Memory B cell (primary cell): ENCODE measurements around the gene GALNT12.

Experiments
- ATAC-seq: fragments of 150-1000 bp; cut with Tn5 transposase; 2 replicates; pipeline ENCODE4 v1.10.0; 2021; ENCODE audit warnings: low read depth, mild to moderate bottlenecking, moderate library complexity
- DNase-seq, 2 donors: peaks; one replicate each; pipeline ENCODE4 v3.0.0; 2022; ENCODE audit warnings: low spot score in 2 of 2
- H3K27ac Mint-ChIP-seq: one replicate; pipeline ENCODE4 v1.8.0; 2022; ENCODE audit warnings: mild to moderate bottlenecking, moderate library complexity, mixed read lengths
- H3K27me3 Mint-ChIP-seq: one replicate; pipeline ENCODE4 v1.8.0; 2022; ENCODE audit warnings: mixed read lengths
- H3K36me3 Mint-ChIP-seq: one replicate; pipeline ENCODE4 v1.8.0; 2022; ENCODE audit warnings: mild to moderate bottlenecking, mixed read lengths
- H3K4me1 Mint-ChIP-seq: one replicate; pipeline ENCODE4 v1.8.0; 2022; ENCODE audit warnings: mixed read lengths
- H3K4me3 Mint-ChIP-seq: one replicate; pipeline ENCODE4 v1.8.0; 2022; ENCODE audit warnings: mild to moderate bottlenecking, moderate library complexity, mixed read lengths
- H3K9me3 Mint-ChIP-seq: one replicate; pipeline ENCODE4 v1.8.0; 2022; ENCODE audit warnings: mixed read lengths

GALNT12 gene, protein sequence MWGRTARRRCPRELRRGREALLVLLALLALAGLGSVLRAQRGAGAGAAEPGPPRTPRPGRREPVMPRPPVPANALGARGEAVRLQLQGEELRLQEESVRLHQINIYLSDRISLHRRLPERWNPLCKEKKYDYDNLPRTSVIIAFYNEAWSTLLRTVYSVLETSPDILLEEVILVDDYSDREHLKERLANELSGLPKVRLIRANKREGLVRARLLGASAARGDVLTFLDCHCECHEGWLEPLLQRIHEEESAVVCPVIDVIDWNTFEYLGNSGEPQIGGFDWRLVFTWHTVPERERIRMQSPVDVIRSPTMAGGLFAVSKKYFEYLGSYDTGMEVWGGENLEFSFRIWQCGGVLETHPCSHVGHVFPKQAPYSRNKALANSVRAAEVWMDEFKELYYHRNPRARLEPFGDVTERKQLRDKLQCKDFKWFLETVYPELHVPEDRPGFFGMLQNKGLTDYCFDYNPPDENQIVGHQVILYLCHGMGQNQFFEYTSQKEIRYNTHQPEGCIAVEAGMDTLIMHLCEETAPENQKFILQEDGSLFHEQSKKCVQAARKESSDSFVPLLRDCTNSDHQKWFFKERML

DNA sequence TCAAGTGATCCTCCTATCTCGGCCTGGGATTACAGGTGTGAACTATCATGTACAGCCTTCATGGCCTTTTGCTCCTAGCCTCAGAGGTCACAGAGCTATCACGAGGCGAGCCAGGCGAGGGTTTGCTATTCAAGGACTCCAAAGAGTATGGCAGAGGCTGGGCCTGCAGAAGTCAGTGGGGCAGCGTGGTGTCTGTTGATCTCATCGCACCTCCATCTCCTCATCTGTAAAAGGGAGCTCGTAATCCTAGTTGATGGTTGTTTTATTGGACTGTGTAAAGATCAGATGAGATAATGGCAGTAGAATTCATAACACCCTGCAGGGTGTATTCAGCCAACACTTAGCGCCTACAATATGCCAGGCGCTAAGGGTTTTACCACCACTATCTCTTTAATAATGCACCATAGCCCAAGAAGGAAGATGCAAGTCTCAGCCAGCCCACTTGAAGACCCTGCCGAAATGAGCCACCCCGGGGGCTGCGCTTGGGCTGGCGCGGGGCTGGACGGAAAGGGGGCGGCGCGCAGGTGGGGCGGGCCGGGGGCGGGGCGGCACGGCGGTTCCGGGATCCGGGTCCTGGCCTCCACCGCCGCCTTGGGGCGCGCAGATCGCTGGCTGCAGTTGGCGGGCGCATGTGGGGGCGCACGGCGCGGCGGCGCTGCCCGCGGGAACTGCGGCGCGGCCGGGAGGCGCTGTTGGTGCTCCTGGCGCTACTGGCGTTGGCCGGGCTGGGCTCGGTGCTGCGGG, at the start of gene GALNT12:
GALNT12 (plus strand) TSS at position 601 of the 744 bp plus-strand sequence; CDS start at position 630, 29 bp downstream.
- DNase-seq: peak in 1 of 2 donors; percentile 35
- no peak within 1 kb of the TSS for H3K27ac Mint-ChIP-seq

DNA sequence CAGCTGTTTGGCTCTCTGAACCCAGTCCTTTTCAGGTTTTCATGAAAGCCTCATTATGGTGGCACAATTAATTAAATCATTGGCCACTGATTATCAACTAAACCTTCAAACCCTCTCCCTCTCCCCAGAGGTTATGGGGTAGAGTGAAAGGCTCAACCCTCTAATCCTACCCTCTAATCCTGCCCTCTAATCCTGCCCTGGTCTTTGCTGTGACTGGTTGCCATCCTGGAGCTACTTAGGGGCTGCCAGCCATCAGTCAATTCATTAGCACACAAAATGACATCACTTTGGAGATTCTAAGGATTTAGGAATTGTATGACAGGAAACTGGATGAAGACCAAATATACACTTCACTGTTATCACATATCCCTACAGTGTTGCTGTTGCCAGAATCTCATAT, 47.2 kb upstream of the GALNT12 start:
- Mint-ChIP-seq H3K9me3 (peaks cover 10% of the 10 kb centered on the region), H3K4me3 (no peak overlapping the region), H3K27me3 (no peaks in the 10 kb centered on the region), H3K27ac (no peak overlapping the region), H3K4me1 (no peaks in the 10 kb centered on the region), H3K36me3 (peaks cover 39% of the 10 kb centered on the region)
- no peak for ATAC-seq
- DNase-seq: no peak

More for the DNA sequence above, at the start of gene GALNT12:
- ATAC-seq: peak; percentile 84
- peaks cover 5% of the 10 kb centered on the region for H3K27me3 Mint-ChIP-seq
- H3K4me3 Mint-ChIP-seq: peak within 1 kb of the TSS; percentile 94
- H3K4me1 Mint-ChIP-seq: peaks cover 12% of the 10 kb centered on the region
- no peaks in the 10 kb centered on the region for H3K36me3 Mint-ChIP-seq
- H3K9me3 Mint-ChIP-seq: no peaks in the 10 kb centered on the region

DNA sequence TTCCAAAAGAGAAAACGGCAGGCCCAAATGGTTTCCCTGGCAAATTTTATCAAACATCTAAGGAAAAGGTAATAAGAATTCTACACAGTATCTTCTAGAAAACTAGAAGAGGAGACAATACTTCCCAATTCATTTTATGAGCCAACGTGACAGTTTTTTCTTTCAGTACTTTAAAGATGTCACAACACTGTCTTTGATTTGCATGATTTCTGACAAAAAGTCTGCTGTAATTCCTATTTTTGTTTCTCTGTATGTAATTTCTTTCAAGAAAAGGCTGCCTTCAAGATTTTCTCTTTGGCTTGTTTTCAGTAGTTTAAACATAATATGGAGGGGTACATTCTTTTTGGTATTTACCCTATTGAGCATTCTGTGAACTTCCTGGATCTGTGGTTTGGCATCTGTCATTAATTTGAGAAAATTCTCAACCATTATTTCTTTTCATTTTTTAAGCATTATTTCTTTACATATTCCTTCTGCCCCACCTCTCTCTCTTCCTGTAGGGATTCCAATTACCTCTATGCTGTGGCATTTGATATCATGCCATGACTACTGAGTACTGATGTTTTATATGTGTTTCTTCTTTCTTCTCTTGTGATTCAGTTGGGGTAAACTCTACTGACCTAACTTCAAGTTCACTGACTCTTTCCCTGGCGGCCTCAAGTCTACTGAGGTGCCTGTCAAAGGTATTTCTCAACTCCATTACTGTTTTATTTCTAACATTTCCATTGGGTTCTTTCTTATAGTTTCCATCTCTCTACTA, 43.3 kb upstream of the GALNT12 start:
- Mint-ChIP-seq H3K27me3 (no peaks in the 10 kb centered on the region), H3K27ac (no peak overlapping the region), H3K9me3 (peaks cover 6% of the 10 kb centered on the region), H3K4me3 (no peak overlapping the region), H3K4me1 (no peaks in the 10 kb centered on the region), H3K36me3 (peaks cover 33% of the 10 kb centered on the region)
- ATAC-seq: no peak
- no peak for DNase-seq

DNA sequence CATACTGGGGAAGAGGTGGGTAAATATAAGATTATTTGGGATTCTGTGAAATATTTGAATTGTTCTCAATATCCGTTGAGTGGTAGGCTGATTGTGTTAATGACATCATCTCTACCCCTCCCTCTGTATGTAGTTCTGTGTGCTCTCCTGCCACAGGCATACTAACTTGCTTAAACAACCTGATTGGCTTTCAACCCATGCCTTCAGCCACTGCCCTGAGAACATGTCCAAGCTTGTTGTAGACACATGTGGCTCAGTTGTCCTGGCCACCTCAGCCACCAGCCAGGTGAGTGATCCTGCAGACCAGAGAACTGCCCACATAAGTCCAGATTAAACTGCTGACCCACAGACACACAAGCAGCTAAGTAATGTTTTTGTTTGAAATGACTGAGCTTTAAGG, 42.2 kb upstream of the GALNT12 start:
- Mint-ChIP-seq H3K9me3 (peaks cover 4% of the 10 kb centered on the region), H3K4me3 (no peak overlapping the region), H3K27ac (no peak overlapping the region), H3K27me3 (no peaks in the 10 kb centered on the region), H3K4me1 (no peaks in the 10 kb centered on the region), H3K36me3 (peaks cover 34% of the 10 kb centered on the region)
- DNase-seq (no peak), ATAC-seq (no peak)

DNA sequence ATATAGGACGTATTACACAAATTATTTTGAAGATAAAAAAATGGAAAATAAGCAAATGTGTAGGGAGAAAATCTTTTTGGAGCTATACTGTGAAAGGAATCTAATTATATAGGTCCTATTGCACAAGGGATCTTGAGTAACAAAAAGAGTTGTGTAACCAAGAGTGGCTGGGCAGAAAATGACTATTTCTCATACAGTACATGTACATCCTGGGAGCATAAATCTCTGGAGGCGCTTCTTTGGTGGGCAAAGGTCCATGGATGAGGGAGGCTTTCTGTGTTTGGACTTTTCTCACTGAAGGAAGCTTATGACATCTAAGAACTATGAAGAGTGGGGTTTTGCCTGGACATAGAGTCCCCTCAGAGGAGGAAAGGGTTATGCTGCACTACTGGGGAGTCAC, 40.9 kb upstream of the GALNT12 start:
- no peak for ATAC-seq
- no peak for DNase-seq
- H3K27me3 Mint-ChIP-seq: no peaks in the 10 kb centered on the region
- no peak overlapping the region for H3K4me3 Mint-ChIP-seq
- H3K4me1 Mint-ChIP-seq: no peaks in the 10 kb centered on the region
- H3K27ac Mint-ChIP-seq: no peak overlapping the region
- H3K9me3 Mint-ChIP-seq: peaks cover 4% of the 10 kb centered on the region
- peaks cover 40% of the 10 kb centered on the region for H3K36me3 Mint-ChIP-seq

DNA sequence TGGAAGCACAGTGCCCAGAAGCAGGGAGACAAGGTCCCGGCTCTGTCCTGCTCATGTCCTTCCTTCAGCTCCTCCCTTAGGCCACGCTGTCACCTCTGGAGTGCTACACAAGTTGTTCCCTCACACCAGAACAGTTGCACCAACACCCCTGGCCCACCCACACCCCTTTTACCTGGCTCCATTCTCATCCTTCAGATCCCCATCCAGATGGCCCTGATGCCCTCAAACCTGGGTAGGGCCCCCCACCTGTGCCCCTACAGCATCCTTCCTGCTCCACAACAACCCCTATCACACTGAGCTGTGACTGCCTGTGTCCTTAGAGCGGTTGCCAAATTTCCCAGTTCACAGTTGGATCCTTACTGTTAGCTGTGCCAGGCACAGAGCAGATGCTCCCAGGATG, 40.3 kb upstream of the GALNT12 start:
- H3K4me1 Mint-ChIP-seq: no peaks in the 10 kb centered on the region
- H3K36me3 Mint-ChIP-seq: peaks cover 43% of the 10 kb centered on the region
- H3K9me3 Mint-ChIP-seq: peaks cover 4% of the 10 kb centered on the region
- ATAC-seq (no peak), DNase-seq (no peak)
- H3K27ac Mint-ChIP-seq: no peak overlapping the region
- no peak overlapping the region for H3K4me3 Mint-ChIP-seq
- H3K27me3 Mint-ChIP-seq: no peaks in the 10 kb centered on the region

DNA sequence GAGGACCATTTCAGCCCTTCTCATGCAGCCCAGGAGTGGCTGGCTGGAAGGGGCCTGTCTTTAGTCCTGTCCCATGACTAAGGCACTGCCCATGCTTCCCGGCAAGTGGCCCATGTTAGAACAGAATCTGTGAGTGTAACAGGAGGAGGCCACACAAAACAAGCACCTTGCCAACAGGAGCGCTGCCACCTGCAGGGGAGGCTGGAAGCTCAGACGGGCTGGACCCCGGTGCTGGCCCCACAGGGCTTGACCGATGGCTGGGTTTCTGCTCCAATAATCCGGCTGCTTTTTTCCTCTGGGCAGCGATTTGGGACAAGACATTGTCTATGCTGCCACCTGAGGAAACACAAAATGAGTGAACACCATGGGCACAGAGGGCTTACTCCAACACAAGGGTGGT, 39.6 kb upstream of the GALNT12 start:
- Mint-ChIP-seq H3K27me3 (no peaks in the 10 kb centered on the region), H3K4me3 (no peak overlapping the region), H3K4me1 (no peaks in the 10 kb centered on the region), H3K9me3 (peaks cover 4% of the 10 kb centered on the region), H3K36me3 (peaks cover 44% of the 10 kb centered on the region), H3K27ac (no peak overlapping the region)
- ATAC-seq: no peak
- no peak for DNase-seq

DNA sequence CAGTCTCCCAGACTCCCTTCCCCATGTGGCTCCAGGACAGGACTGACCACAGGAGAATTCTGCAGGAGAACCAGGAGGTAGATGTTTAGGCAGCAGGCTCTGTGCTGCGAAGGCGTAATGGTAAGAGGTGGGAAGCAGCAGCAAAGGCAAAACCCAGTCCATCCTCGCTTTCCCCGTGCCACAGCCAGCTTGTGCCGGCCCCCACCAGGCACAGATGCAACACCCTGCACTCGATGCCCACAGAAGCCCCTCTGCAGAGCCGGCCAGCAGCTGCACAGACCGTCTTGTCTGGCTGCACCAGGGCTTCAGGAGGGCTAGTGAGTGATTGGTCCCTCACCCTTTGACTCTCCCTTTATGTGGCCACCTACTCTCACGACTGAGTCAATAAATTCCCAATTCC, 39.1 kb upstream of the GALNT12 start:
- Mint-ChIP-seq H3K9me3 (peaks cover 4% of the 10 kb centered on the region), H3K36me3 (peaks cover 48% of the 10 kb centered on the region), H3K4me3 (no peak overlapping the region), H3K4me1 (no peaks in the 10 kb centered on the region), H3K27me3 (no peaks in the 10 kb centered on the region), H3K27ac (no peak overlapping the region)
- ATAC-seq: no peak
- DNase-seq: no peak

DNA sequence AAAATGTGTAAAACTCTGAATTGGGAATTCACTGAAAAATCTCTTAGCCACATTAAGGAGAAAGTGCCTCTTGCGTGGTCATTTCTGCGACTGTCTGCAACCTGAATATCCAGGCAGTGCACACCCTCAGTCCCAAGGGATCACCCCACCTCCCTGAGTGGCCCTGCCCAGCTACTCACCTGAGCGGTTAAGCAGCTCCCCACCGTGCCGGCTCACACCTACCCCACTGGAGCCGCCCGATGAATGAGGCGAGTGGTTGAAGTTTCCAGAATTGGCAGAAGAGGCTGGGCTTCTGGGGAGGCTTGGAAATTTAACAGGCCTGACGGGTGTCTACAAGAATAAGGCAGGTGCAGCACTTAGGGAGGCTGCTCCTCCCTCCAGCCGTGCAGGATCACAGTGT, 36.8 kb upstream of the GALNT12 start:
- DNase-seq (no peak), ATAC-seq (no peak)
- Mint-ChIP-seq H3K4me1 (no peaks in the 10 kb centered on the region), H3K9me3 (no peaks in the 10 kb centered on the region), H3K36me3 (peaks cover 43% of the 10 kb centered on the region), H3K27ac (no peak overlapping the region), H3K4me3 (no peak overlapping the region), H3K27me3 (no peaks in the 10 kb centered on the region)

DNA sequence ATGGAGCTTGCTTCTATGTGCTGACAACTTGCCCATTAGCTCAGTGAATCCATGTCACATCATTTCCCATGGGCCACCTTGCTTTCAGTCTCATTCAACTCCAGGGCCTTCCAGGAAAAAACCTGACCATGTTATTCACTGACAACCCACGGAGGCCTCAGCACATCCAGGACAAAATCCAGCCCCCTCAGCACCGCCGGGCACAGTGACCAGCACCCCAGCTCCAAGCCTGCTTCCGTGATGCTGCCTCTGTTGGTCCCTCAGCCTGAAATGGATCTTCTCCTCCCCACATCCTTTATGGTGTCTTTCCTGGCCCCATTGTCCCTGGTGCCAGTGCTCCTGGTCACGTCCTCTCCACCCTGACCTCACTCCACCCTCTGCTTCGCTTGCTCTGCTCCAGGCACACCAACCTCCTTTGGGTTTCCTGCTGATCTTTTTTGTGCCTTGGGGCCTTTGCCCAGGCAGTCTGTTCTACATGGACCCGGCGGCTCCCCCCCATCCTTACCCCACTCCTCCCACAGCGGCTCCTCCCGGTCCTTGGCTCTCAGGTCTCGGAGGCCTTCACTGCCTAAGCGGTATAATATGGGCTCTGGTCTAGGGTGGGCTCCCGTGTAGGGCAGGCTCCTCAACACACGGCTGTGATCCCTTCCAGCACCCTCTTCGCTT, 36.1 kb upstream of the GALNT12 start:
- no peak for ATAC-seq
- H3K4me1 Mint-ChIP-seq: no peaks in the 10 kb centered on the region
- H3K36me3 Mint-ChIP-seq: peaks cover 40% of the 10 kb centered on the region
- no peaks in the 10 kb centered on the region for H3K27me3 Mint-ChIP-seq
- H3K27ac Mint-ChIP-seq: no peak overlapping the region
- no peak overlapping the region for H3K4me3 Mint-ChIP-seq
- DNase-seq: no peak
- no peaks in the 10 kb centered on the region for H3K9me3 Mint-ChIP-seq

DNA sequence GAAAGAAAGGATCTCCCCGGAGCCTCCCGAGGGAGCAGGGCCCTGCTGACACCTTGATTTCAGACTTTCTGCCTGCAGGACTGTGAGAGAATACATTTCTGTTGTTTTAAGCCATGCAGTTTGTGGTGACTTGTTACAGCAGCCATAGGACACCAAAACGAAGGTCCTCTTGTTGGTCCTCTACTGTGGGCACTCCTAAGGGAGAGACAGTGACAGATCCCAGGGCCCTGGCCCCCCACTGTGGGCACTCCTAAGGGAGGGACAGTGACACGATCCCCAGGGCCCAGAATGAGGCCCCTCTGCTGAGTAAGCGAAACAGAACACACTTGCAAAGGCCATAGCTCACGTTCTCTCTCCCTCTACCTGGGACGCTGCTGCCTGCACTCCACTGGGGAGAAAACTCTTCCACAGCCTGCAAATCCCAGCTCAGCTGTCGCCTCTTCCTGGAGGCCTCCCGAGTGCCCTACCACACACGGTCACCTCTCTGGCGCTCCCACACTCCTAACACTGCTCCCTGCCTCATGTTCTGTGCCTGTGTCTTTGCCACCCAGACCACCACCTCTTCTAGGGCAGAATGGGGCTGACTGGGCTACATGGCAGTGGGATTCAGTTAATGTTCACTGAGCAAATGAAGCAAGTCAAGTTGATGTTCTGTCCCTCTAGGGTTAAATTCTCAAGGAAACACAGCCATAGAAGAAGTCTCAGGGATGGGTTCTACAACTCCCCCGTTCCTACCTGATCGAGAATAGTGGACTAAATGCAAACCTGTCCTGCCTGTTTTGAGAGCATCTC, 34.9 kb upstream of the GALNT12 start:
- Mint-ChIP-seq H3K27me3 (no peaks in the 10 kb centered on the region), H3K36me3 (peaks cover 36% of the 10 kb centered on the region), H3K4me1 (no peaks in the 10 kb centered on the region), H3K27ac (no peak overlapping the region), H3K4me3 (no peak overlapping the region), H3K9me3 (no peaks in the 10 kb centered on the region)
- no peak for DNase-seq
- ATAC-seq: no peak

DNA sequence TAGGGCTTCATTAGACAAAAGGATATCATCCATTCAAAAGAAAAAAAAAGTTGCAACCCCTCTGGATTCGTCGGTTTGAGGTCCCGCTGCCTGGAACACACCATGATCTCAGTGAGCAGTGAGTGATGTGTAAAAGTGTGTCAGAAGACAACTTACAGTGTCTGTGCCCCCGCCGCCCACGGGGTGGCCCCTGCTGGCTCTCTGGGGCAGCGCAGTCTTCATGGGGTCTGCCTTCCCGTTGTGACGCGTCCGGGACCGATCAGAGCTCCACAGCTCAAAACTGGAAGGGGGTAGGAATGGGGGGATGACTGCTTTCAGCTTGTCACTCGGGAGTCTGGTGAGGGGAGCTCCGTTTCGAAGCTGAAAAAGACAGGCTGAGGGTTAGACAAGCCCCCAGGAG, 33.7 kb upstream of the GALNT12 start:
- no peaks in the 10 kb centered on the region for H3K4me1 Mint-ChIP-seq
- H3K27ac Mint-ChIP-seq: no peak overlapping the region
- H3K4me3 Mint-ChIP-seq: no peak overlapping the region
- no peaks in the 10 kb centered on the region for H3K9me3 Mint-ChIP-seq
- peaks cover 35% of the 10 kb centered on the region for H3K36me3 Mint-ChIP-seq
- DNase-seq (no peak), ATAC-seq (no peak)
- no peaks in the 10 kb centered on the region for H3K27me3 Mint-ChIP-seq

DNA sequence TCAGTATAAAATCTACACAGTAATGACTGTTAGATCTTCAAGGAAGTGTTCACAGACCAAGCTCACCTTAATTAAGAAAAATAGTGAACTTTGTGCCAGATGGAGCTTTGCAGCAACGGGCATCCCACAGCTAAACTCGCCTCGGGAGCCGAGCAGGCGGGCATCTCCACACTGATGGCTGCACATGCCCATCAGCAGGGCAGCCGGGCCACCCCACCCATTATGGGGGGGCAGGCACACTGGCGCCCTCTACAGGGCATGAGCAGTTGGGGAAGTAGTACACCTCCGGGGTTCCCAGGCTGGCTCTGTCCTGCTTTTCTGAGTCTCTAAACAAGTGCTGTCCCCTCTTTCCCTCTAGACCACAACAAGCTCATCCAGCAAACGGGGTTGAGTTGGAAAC, 32.7 kb upstream of the GALNT12 start:
- no peak for DNase-seq
- ATAC-seq: peak; percentile 53
- Mint-ChIP-seq H3K27ac (no peak overlapping the region), H3K27me3 (no peaks in the 10 kb centered on the region), H3K4me1 (no peaks in the 10 kb centered on the region), H3K36me3 (peaks cover 37% of the 10 kb centered on the region), H3K4me3 (no peak overlapping the region), H3K9me3 (no peaks in the 10 kb centered on the region)
